Osteocyte (in vitro differentiated cells): Measurements from ENCODE around the gene RPRD1B. TPM values are rescaled to one million over a fixed set of nuclear protein-coding genes. Genes with fewer than 3 reads are reported as not detected.
"Not testable (repeated sequence)": the region's sequence is repeated elsewhere in the genome, so short reads cannot be mapped to it uniquely, and the experiment has no call there.

Experiments used
- DNase-seq: peaks from one replicate; pipeline ENCODE4 v3.0.0; 2021; ENCODE audit warnings: mixed read lengths; ENCODE audit not compliant: unreplicated experiment; ENCODE audit errors: extremely low spot score
- H3K27ac Mint-ChIP-seq: one replicate; pipeline ENCODE4 v1.8.0; 2021; ENCODE audit warnings: mild to moderate bottlenecking, mixed read lengths; ENCODE audit not compliant: unreplicated experiment
- H3K27me3 Mint-ChIP-seq: one replicate; pipeline ENCODE4 v1.8.0; 2021; ENCODE audit warnings: mixed read lengths; ENCODE audit not compliant: unreplicated experiment
- H3K36me3 Mint-ChIP-seq: one replicate; pipeline ENCODE4 v1.8.0; 2021; ENCODE audit warnings: mixed read lengths; ENCODE audit not compliant: unreplicated experiment
- H3K4me1 Mint-ChIP-seq: one replicate; pipeline ENCODE4 v1.8.0; 2021; ENCODE audit warnings: mixed read lengths; ENCODE audit not compliant: unreplicated experiment
- H3K4me3 Mint-ChIP-seq: one replicate; pipeline ENCODE4 v1.8.0; 2021; ENCODE audit warnings: mild to moderate bottlenecking, moderate library complexity, mixed read lengths; ENCODE audit not compliant: unreplicated experiment
- H3K9me3 Mint-ChIP-seq: one replicate; pipeline ENCODE4 v1.8.0; 2021; ENCODE audit warnings: mixed read lengths; ENCODE audit not compliant: unreplicated experiment
- total RNA-seq: library from RNA; stranded (reverse); gene quantifications from 2 replicates; pipeline ENCODE4 v1.2.1, GENCODE V29; 2021
- TF ChIP-seq, protein P1 (sequence below): fragments of 200-600 bp; sonication (generic); IDR thresholded peaks from 2 replicates; pipeline ENCODE4 v1.5.0; 2021; ENCODE audit warnings: antibody characterized with exemption, mild to moderate bottlenecking, moderate library complexity

The RPRD1B gene
- total RNA-seq, 1 donor from 2014 or later = 28.5 TPM

DNA sequence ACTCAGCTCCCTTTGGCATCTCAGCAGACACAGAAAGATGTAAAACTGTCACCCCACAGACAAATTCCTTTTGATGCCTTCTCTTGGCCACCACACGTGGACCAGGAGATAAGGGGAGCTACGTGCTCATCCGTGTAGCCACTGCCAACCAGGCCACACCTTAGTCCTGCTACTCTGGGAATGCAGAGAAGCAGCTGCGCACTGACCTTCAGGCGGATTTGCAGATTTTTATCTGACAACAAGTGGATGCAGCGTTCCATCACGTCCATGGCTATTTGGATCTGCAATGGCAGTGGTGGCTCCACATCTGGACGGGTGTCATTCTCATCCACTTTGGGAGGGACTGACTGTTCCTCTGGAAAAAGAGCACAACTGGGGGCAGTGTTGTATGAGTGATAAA, 31.1 kb upstream of the RPRD1B start:
- TF ChIP-seq, protein P1, sequence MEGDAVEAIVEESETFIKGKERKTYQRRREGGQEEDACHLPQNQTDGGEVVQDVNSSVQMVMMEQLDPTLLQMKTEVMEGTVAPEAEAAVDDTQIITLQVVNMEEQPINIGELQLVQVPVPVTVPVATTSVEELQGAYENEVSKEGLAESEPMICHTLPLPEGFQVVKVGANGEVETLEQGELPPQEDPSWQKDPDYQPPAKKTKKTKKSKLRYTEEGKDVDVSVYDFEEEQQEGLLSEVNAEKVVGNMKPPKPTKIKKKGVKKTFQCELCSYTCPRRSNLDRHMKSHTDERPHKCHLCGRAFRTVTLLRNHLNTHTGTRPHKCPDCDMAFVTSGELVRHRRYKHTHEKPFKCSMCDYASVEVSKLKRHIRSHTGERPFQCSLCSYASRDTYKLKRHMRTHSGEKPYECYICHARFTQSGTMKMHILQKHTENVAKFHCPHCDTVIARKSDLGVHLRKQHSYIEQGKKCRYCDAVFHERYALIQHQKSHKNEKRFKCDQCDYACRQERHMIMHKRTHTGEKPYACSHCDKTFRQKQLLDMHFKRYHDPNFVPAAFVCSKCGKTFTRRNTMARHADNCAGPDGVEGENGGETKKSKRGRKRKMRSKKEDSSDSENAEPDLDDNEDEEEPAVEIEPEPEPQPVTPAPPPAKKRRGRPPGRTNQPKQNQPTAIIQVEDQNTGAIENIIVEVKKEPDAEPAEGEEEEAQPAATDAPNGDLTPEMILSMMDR = no peak
- H3K36me3 Mint-ChIP-seq = peaks cover 27% of the 10 kb centered on the region
- no peak overlapping the region for H3K4me3 Mint-ChIP-seq
- no peaks in the 10 kb centered on the region for H3K27me3 Mint-ChIP-seq
- DNase-seq = no peak
- H3K4me1 Mint-ChIP-seq = peaks cover 8% of the 10 kb centered on the region
- no peaks in the 10 kb centered on the region for H3K9me3 Mint-ChIP-seq
- H3K27ac Mint-ChIP-seq = no peak overlapping the region

DNA sequence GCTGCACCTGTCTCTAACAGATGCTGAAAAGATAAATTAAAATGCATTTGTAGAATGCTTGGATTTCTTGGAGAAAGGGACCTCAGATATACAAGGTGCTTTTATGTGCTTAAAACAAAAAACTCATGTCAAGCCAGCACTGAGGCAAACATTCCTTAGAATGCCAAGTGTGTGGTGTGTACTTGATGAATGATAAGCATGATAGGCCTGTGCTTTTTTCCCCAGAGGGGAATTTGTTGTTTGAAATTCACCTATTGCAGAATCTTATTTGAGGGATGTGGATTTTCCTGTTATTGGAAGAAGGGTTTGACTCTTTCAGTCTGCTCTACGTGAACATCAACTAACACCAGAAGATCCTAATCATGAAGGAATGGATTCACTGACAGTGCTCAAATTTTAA, 29.1 kb upstream of the RPRD1B start:
- no peaks in the 10 kb centered on the region for H3K9me3 Mint-ChIP-seq
- H3K36me3 Mint-ChIP-seq = peaks cover 21% of the 10 kb centered on the region
- H3K4me3 Mint-ChIP-seq = no peak overlapping the region
- TF ChIP-seq, protein P1 = no peak
- H3K27ac Mint-ChIP-seq = no peak overlapping the region
- H3K4me1 Mint-ChIP-seq = peaks cover 8% of the 10 kb centered on the region
- no peak for DNase-seq
- no peaks in the 10 kb centered on the region for H3K27me3 Mint-ChIP-seq

DNA sequence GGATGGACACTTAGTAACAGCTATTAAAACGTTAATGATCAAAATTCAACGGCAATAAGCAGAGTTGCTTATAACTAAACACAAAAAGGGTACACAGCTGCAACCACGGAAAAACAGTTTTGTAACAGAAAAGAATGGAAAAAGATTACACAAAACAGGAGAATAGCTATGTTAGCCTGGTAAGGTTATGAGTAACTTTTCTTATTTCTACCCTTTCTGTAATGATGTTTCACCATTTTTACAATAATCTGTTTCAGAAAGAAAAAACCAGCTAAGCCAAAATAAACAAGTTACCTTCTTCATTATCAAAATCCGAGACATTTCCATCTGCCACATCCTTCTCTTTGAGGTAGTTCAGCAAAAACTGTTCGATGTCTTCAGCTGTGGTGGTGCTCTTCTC, 27.6 kb upstream of the RPRD1B start:
- H3K9me3 Mint-ChIP-seq = no peaks in the 10 kb centered on the region
- H3K27ac Mint-ChIP-seq = peak overlapping the region; percentile 44
- DNase-seq = no peak
- TF ChIP-seq, protein P1 = no peak
- H3K4me1 Mint-ChIP-seq = peaks cover 8% of the 10 kb centered on the region
- no peaks in the 10 kb centered on the region for H3K27me3 Mint-ChIP-seq
- no peak overlapping the region for H3K4me3 Mint-ChIP-seq
- H3K36me3 Mint-ChIP-seq = peaks cover 14% of the 10 kb centered on the region

DNA sequence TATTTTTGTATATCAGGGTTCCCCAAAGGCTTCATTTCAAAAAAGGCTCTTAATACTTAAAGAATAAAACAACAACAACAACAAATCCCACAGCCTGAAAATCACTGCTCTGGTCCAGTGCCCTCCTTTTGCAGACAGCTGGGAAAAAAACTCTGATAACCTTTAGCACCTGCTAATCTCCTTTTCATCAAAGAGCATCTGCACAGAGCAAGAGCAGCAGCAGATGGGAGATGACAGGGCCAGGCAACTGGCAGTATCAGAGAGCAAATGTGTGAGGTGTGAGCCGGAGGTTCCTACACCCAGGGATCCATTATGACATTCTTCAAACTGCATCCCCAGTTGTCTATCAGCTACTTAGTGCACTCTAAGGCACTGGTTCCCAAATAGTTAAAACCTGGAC, 26.0 kb upstream of the RPRD1B start:
- peaks cover 15% of the 10 kb centered on the region for H3K36me3 Mint-ChIP-seq
- no peak overlapping the region for H3K27ac Mint-ChIP-seq
- H3K4me1 Mint-ChIP-seq = peaks cover 2% of the 10 kb centered on the region
- TF ChIP-seq, protein P1 = no peak
- DNase-seq = no peak
- H3K9me3 Mint-ChIP-seq = no peaks in the 10 kb centered on the region
- no peak overlapping the region for H3K4me3 Mint-ChIP-seq
- H3K27me3 Mint-ChIP-seq = no peaks in the 10 kb centered on the region

DNA sequence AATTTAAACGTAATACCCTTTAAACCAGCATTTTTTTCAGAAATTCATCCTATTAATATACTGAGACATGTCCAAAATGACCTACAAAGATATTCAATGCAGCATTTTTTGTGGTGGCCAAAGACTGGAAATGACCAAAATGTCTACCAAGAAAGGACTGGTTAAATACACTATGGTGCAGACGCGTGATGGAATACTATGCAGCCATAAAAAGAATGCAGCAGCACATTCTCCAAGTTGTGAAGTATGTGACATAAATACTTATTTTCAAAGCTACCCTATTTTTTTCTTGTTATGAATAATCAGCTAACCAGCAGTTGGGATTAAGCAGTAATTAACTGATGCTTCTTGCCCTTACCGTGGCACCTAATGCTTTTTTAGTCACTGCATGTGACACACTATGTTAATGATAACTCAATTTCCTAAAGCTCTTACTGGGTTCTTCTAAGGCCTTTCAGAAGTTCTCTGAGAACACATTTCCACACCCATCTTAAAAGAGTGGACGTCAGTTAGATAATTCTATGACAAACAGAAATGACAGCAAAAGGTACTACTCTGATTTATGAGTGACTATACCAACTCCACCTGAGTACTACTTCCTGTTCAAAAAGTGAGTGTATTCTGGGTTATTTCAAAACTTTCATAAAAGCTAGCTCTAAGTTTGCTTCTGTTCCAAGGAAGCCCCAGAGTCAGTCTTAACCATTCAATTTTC, 25.2 kb upstream of the RPRD1B start:
- DNase-seq = no peak
- H3K4me3 Mint-ChIP-seq = no peak overlapping the region
- no peak overlapping the region for H3K27ac Mint-ChIP-seq
- TF ChIP-seq, protein P1 = no peak
- H3K27me3 Mint-ChIP-seq = no peaks in the 10 kb centered on the region
- peaks cover 2% of the 10 kb centered on the region for H3K4me1 Mint-ChIP-seq
- H3K9me3 Mint-ChIP-seq = no peaks in the 10 kb centered on the region
- peaks cover 15% of the 10 kb centered on the region for H3K36me3 Mint-ChIP-seq

DNA sequence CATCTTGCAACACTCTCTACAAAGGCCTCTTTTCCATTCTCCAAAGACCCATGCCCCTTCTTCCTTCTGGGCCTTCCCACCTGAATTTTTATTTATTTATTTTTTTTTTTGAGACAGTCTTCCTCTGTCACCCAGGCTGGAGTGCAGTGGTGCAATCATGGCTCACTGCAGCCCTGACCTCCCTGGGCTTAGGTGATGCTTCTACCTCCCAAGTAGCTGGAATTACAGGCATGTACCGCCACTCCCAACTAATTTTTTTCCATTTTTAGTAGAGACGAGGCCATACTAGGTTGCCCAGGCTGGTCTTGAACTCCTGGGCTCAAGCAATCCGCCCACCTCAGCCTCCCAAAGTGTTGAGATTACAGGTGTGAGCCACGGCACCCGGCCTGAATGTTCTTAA, 24.1 kb upstream of the RPRD1B start:
- peaks cover 18% of the 10 kb centered on the region for H3K36me3 Mint-ChIP-seq
- peak; percentile 30 for DNase-seq
- not testable (repeated sequence) for H3K4me3 Mint-ChIP-seq, H3K9me3 Mint-ChIP-seq, H3K27ac Mint-ChIP-seq, H3K27me3 Mint-ChIP-seq, H3K4me1 Mint-ChIP-seq
